BE2C (cell line): ENCODE data around the gene FAF1.

Source experiments
- DNase-seq: peaks from one replicate; pipeline ENCODE4 v3.0.0-alpha.2; 2020
- H3K27me3 ChIP-seq: fragments of 250-450 bp; sonication (Bioruptor Pico); 2 replicates; pipeline ENCODE4 v1.5.1; 2020; ENCODE audit warnings: mild to moderate bottlenecking
- H3K36me3 ChIP-seq: fragments of 250-450 bp; sonication (Bioruptor Pico); 2 replicates; pipeline ENCODE4 v1.5.1; 2020; ENCODE audit warnings: mild to moderate bottlenecking
- H3K4me1 ChIP-seq: fragments of 250-450 bp; sonication (Bioruptor Pico); 2 replicates; pipeline ENCODE4 v1.5.1; 2020
- H3K4me3 ChIP-seq: 2 replicates; pipeline ENCODE4 v1.5.1; 2011; ENCODE audit warnings: low read depth, low read length
- H3K9me3 ChIP-seq: fragments of 250-450 bp; sonication (Bioruptor Pico); 2 replicates; pipeline ENCODE4 v1.5.1; 2020
- TF ChIP-seq, protein P1 (sequence below): IDR thresholded peaks from 2 replicates; pipeline ENCODE4 v1.5.1; 2012; ENCODE audit warnings: mild to moderate bottlenecking, low read depth, low read length

The FAF1 gene

DNA sequence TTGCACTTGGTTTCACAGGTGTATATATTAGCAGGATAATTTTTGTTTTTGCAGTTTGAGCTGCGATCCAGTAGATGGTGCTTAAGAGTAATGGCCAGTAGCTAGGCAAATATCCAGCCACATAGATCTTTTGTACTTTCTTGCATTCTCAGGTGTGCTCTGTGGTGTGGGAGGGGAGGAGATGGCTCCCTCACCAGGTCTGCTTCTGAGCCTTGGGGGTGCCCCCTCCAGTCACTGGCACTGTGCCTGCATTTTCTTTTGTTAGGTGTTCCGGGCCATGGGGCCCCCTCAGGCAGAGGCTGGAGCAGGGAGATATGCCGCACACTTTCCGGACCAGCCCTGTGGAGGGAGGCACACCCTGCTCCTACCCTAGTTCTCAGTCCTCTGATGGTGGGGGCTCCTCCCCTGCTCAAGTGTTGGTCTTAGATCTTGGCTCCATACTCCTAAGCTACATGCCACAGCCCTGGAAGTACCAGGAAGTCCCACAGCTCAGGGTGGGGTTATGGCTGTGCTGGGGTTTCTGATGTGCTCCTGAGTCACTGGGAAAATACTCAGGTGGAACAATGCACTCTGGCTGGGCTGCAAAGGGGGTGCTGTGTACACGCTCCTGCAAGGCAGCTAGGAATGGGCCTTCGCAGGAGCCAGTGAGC, 339.3 kb downstream of the FAF1 start:
- no peak for DNase-seq
- TF ChIP-seq, protein P1, sequence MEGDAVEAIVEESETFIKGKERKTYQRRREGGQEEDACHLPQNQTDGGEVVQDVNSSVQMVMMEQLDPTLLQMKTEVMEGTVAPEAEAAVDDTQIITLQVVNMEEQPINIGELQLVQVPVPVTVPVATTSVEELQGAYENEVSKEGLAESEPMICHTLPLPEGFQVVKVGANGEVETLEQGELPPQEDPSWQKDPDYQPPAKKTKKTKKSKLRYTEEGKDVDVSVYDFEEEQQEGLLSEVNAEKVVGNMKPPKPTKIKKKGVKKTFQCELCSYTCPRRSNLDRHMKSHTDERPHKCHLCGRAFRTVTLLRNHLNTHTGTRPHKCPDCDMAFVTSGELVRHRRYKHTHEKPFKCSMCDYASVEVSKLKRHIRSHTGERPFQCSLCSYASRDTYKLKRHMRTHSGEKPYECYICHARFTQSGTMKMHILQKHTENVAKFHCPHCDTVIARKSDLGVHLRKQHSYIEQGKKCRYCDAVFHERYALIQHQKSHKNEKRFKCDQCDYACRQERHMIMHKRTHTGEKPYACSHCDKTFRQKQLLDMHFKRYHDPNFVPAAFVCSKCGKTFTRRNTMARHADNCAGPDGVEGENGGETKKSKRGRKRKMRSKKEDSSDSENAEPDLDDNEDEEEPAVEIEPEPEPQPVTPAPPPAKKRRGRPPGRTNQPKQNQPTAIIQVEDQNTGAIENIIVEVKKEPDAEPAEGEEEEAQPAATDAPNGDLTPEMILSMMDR: peak; percentile 42
- no peaks in the 10 kb centered on the region for H3K27me3 ChIP-seq
- H3K9me3 ChIP-seq: no peaks in the 10 kb centered on the region
- no peaks in the 10 kb centered on the region for H3K4me1 ChIP-seq
- no peaks in the 10 kb centered on the region for H3K36me3 ChIP-seq
- H3K4me3 ChIP-seq: no peak overlapping the region

GRCh38 chr1:50615036-50615750, 344.9 kb downstream of the FAF1 start:
- no peak for DNase-seq
- TF ChIP-seq, protein P1: no peak
- no peaks in the 10 kb centered on the region for H3K36me3 ChIP-seq
- H3K4me1 ChIP-seq: no peaks in the 10 kb centered on the region
- no peaks in the 10 kb centered on the region for H3K27me3 ChIP-seq
- no peaks in the 10 kb centered on the region for H3K9me3 ChIP-seq
- H3K4me3 ChIP-seq: no peak overlapping the region

DNA sequence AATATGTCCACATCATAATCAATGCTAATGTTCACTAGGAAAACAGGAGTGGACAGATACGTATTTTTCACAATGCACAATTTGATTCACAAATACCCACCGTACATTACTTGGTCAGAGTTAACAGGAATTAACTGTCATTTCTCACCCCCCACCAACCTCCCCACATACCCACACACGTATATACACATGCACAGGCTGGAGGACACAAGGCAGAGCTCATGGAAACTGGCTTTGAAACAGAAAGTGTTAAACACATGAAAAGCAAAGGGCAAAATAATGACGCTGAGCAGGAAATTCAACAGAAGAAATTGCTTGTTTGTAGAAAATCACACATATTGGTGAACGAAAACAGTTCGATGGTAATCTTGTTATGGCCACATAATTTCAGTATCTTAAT, 348.4 kb downstream of the FAF1 start:
- TF ChIP-seq, protein P1: no peak
- no peak for DNase-seq
- no peaks in the 10 kb centered on the region for H3K4me1 ChIP-seq
- H3K27me3 ChIP-seq: no peaks in the 10 kb centered on the region
- H3K9me3 ChIP-seq: no peaks in the 10 kb centered on the region
- H3K4me3 ChIP-seq: no peak overlapping the region
- H3K36me3 ChIP-seq: no peaks in the 10 kb centered on the region

- Histone ChIP-seq H3K27me3 (no peaks in the 10 kb centered on the region), H3K36me3 (no peaks in the 10 kb centered on the region), H3K9me3 (no peaks in the 10 kb centered on the region), H3K4me1 (no peaks in the 10 kb centered on the region), H3K4me3 (no peak overlapping the region)
- TF ChIP-seq, protein P1: no peak
- DNase-seq: no peak
Observed at GRCh38 chr1:50610563-50610962, 349.5 kb downstream of the FAF1 start.

DNA sequence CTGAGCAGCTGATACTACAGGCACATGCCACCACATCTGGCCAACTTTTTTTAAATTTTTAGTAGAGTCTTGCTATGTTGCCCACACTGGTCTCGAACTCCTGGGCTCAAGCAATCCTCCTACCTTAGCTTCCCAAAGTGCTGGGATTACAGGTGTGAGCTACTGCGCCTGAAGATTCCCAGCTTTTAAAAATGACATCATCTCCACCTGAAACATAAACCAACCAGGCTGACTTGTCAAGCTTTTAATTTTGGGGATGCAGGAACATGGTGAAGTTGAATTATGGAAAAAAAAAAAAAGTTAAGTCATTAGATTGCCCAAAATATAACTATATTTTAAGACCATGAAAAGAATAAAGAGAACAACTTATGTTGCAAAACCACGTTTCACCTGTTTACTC, 350.6 kb downstream of the FAF1 start:
- Histone ChIP-seq H3K9me3 (no peaks in the 10 kb centered on the region), H3K36me3 (no peaks in the 10 kb centered on the region), H3K4me1 (no peaks in the 10 kb centered on the region), H3K27me3 (no peaks in the 10 kb centered on the region), H3K4me3 (no peak overlapping the region)
- DNase-seq: no peak
- TF ChIP-seq, protein P1: no peak

GRCh38 chr1:50605186-50605875, 354.7 kb downstream of the FAF1 start:
- DNase-seq: peak; percentile 27
- no peaks in the 10 kb centered on the region for H3K36me3 ChIP-seq
- TF ChIP-seq, protein P1: peak; percentile 53
- no peak overlapping the region for H3K4me3 ChIP-seq
- H3K4me1 ChIP-seq: no peaks in the 10 kb centered on the region
- no peaks in the 10 kb centered on the region for H3K9me3 ChIP-seq
- H3K27me3 ChIP-seq: no peaks in the 10 kb centered on the region
